Inflammatory macrophage treated with lipopolysaccharide for 4 hours (primary cell): Measurements from ENCODE around the gene LILRB5.
"Not testable (repeated sequence)": the region's sequence is repeated elsewhere in the genome, so short reads cannot be mapped to it uniquely, and the experiment has no call there.

ENCODE experiments used
- DNase-seq: peaks from one replicate; pipeline ENCODE4 v3.0.0-alpha.2; 2020

The LILRB5 gene

GRCh38 chr19:54274516-54274915, 17.4 kb upstream of the LILRB5 start:
- not testable (repeated sequence) for DNase-seq

- DNase-seq, result no peak
Measured at GRCh38 chr19:54273821-54274220, 16.7 kb upstream of the LILRB5 start.

- DNase-seq, result peak; percentile 76
Measured at GRCh38 chr19:54272181-54272580, 15.1 kb upstream of the LILRB5 start.

- DNase-seq, result peak; percentile 93
Measured at GRCh38 chr19:54271587-54271986, 14.5 kb upstream of the LILRB5 start.

GRCh38 chr19:54271106-54271505, 14.0 kb upstream of the LILRB5 start:
- DNase-seq, result peak; percentile 97

GRCh38 chr19:54268936-54269335, 11.9 kb upstream of the LILRB5 start:
- peak; percentile 85 for DNase-seq

- DNase-seq, result peak; percentile 78
Measured at GRCh38 chr19:54266133-54266532, 9.1 kb upstream of the LILRB5 start.

- DNase-seq, result no peak
Measured at GRCh38 chr19:54262470-54262869, 5.4 kb upstream of the LILRB5 start.

GRCh38 chr19:54262066-54262465, 5.0 kb upstream of the LILRB5 start:
- no peak for DNase-seq

GRCh38 chr19:54256250-54257115, 590 bp downstream of the LILRB5 start:
- DNase-seq, result no peak

- peak; percentile 12 for DNase-seq
Measured at GRCh38 chr19:54255105-54255775, 1.8 kb downstream of the LILRB5 start.

GRCh38 chr19:54254195-54254906, 2.7 kb downstream of the LILRB5 start:
- no peak for DNase-seq

- no peak for DNase-seq
Measured at GRCh38 chr19:54253331-54254194, 3.5 kb downstream of the LILRB5 start.

- DNase-seq, result no peak
Measured at GRCh38 chr19:54252845-54253244, 4.2 kb downstream of the LILRB5 start.

- no peak for DNase-seq
Measured at GRCh38 chr19:54252243-54252642, 4.8 kb downstream of the LILRB5 start.

GRCh38 chr19:54248016-54248601, 9.0 kb downstream of the LILRB5 start:
- DNase-seq, result peak; percentile 96

- no peak for DNase-seq
Measured at GRCh38 chr19:54247106-54247930, 9.8 kb downstream of the LILRB5 start.

GRCh38 chr19:54245936-54246335, 11.1 kb downstream of the LILRB5 start:
- DNase-seq, result no peak

- peak; percentile 67 for DNase-seq
Measured at GRCh38 chr19:54243809-54244208, 13.3 kb downstream of the LILRB5 start.

- DNase-seq, result peak; percentile 60
Measured at GRCh38 chr19:54242646-54243045, 14.4 kb downstream of the LILRB5 start, which contains the start of gene LILRA6. Gene LILRA6 (minus strand): TSS chr19:54242790.

GRCh38 chr19:54242234-54242633, 14.8 kb downstream of the LILRB5 start:
- peak; percentile 50 for DNase-seq
